ENCODE data around the gene OR6C4.

GRCh38 chr12:55554296-55554695 lies 4.9 kb downstream of the OR6C4 start:
- TF ChIP-seq CTCF (conservative IDR thresholded peaks at IDR 0.05; ENCODE audit: low read length) (no peak), EZH2phosphoT487 (IDR thresholded peaks at IDR 0.05; ENCODE audit: borderline replicate concordance, low read depth, low read length) (no peak)
